ENCODE results near the gene TEX50.
"Not testable (repeated sequence)": the region's sequence is repeated elsewhere in the genome, so short reads cannot be mapped to it uniquely, and the experiment has no call there.

The TEX50 gene, protein sequence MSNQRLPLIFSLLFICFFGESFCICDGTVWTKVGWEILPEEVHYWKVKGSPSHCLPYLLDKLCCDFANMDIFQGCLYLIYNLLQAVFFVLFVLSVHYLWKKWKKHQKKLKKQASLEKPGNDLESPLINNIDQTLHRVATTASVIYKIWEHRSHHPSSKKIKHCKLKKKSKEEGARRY

DNA sequence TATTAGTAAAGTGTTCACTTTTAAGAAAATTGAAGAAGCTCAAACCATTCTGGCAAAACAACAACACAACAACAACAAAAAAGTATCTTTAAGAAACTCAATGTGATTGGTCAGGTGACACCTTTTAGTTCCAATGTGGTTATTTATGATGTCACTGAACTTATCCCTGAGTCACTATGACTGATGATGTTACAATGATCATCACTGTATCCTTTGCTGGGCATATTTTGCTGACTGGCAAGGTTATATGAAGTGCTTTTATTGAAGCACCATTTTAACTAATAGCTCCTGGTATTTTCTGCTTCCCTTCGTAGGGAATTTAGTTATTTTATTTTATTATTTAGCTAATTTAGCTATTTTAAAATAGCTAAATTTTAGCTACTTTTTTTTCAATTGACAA is at the start of gene TEX50:
TEX50 (plus strand) TSS at position 223 of the 400 bp plus-strand sequence. CDS start 184 bp downstream, outside the sequence.
- H3K36me3 ChIP-seq, result no peaks in the 10 kb centered on the region
- no peak within 1 kb of the TSS for H3K4me3 ChIP-seq (ENCODE audit: low read depth, low read length)
- no peak within 1 kb of the TSS for H3K27ac ChIP-seq
- DNase-seq, result no peak
- peaks cover 3% of the 10 kb centered on the region for H3K9me3 ChIP-seq (ENCODE audit: severe bottlenecking)
- H3K27me3 ChIP-seq (ENCODE audit: insufficient read depth, low read depth, severe bottlenecking), result no peaks in the 10 kb centered on the region
- TF ChIP-seq, protein P1, sequence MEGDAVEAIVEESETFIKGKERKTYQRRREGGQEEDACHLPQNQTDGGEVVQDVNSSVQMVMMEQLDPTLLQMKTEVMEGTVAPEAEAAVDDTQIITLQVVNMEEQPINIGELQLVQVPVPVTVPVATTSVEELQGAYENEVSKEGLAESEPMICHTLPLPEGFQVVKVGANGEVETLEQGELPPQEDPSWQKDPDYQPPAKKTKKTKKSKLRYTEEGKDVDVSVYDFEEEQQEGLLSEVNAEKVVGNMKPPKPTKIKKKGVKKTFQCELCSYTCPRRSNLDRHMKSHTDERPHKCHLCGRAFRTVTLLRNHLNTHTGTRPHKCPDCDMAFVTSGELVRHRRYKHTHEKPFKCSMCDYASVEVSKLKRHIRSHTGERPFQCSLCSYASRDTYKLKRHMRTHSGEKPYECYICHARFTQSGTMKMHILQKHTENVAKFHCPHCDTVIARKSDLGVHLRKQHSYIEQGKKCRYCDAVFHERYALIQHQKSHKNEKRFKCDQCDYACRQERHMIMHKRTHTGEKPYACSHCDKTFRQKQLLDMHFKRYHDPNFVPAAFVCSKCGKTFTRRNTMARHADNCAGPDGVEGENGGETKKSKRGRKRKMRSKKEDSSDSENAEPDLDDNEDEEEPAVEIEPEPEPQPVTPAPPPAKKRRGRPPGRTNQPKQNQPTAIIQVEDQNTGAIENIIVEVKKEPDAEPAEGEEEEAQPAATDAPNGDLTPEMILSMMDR (IDR thresholded peaks at IDR 0.05; ENCODE audit: low read depth, low read length), result no peak

DNA sequence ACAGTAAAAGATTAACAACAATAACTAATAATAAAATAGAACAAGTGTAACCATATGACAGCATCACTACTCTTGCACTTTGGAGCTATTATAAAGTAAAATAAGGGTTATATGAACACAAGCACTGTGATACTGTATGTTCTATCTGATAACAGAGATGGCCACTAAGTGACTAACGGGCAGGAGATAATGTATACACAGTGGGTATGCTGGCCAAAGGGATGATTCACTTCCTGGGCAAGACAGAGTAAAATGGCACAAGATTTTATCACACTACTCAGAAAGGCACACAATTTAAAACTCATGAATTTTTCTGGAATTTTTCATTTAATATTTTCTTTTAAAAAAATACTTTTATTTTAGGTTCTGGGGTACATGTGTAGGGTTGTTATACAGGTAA is 44.6 kb upstream of the TEX50 start:
- no peaks in the 10 kb centered on the region for H3K36me3 ChIP-seq
- H3K4me3 ChIP-seq (ENCODE audit: low read depth, low read length), result no peak overlapping the region
- TF ChIP-seq, protein P1 (IDR thresholded peaks at IDR 0.05; ENCODE audit: low read depth, low read length), result no peak
- H3K27ac ChIP-seq, result no peak overlapping the region
- H3K27me3 ChIP-seq (ENCODE audit: insufficient read depth, low read depth, severe bottlenecking), result no peaks in the 10 kb centered on the region
- no peaks in the 10 kb centered on the region for H3K9me3 ChIP-seq (ENCODE audit: severe bottlenecking)
- no peak for DNase-seq

DNA sequence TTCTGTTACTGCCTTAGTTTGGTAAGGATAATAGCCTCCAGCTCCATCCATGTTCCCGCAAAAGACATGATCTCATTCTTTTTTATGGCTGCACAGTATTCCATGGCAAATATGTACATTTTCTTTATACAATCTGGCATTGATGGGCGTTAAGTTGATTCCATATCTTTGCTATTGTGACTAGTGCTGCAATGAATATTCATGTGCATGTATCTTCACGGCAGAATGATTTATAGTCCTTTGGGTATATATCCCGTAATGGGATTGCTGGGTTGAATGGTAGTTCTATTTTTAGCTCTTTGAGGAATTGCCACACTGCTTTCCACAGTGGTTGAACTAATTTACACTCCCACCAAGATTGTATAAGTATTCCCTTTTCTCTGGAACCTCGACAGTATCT is 44.0 kb upstream of the TEX50 start:
- H3K36me3 ChIP-seq; H3K27ac ChIP-seq; DNase-seq; H3K4me3 ChIP-seq (ENCODE audit: low read depth, low read length); H3K27me3 ChIP-seq (ENCODE audit: insufficient read depth, low read depth, severe bottlenecking); H3K9me3 ChIP-seq (ENCODE audit: severe bottlenecking): not testable (repeated sequence)

DNA sequence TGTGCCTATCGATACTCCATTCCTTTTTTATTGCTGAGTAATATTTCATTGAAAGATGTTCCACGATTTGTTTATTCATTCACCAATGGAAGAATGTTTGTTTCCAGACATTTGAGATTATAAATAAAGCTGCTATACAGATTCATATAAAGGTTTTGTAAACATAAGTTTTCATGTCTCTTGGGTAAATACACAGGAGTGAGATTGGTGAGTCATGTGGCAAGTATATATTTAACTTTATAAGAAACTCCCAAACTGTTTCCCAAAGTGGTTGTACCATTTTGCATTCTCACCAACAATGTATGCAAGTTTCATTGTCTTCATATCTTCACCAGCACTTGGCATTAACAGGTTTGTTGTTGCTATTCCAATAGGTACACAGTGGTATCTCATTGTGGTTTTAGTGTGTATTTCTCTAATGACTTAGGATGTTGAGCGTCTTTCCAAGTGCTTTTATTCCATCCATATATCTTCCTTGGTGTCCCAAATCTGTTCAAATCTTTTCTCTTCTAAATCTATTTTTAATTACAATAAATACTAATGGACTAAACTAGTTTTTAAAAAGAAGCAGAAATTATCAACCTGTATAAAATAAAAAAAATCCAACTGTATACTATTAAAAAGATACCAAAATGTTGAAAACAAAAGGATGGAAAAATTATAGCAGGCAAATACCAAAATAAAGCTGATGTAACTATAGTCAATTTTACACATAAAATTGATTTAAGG is 38.9 kb upstream of the TEX50 start:
- no peaks in the 10 kb centered on the region for H3K36me3 ChIP-seq
- no peak overlapping the region for H3K27ac ChIP-seq
- no peaks in the 10 kb centered on the region for H3K27me3 ChIP-seq (ENCODE audit: insufficient read depth, low read depth, severe bottlenecking)
- TF ChIP-seq, protein P1 (IDR thresholded peaks at IDR 0.05; ENCODE audit: low read depth, low read length), result no peak
- H3K4me3 ChIP-seq (ENCODE audit: low read depth, low read length), result no peak overlapping the region
- no peak for DNase-seq
- H3K9me3 ChIP-seq (ENCODE audit: severe bottlenecking), result no peaks in the 10 kb centered on the region

DNA sequence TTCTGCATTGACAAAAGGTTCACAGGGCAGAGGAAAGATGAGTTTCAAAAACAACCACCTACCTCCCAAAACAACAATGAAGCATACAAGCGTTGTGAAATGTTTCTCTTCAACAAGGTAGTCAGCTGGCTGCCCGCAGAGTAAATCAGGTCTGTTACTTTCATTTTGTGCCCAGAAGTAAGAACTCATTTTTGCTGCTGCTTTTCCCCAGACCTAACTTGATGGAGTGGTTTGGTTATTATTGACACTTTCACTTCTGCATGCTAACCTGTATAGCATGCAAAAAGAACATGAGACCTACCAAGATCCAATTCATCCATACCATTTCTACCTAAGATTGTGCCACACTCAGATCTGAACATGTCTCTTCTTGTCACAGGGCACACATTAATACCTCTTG is 33.5 kb upstream of the TEX50 start:
- Histone ChIP-seq H3K27me3 (ENCODE audit: insufficient read depth, low read depth, severe bottlenecking) (no peaks in the 10 kb centered on the region), H3K36me3 (no peaks in the 10 kb centered on the region), H3K9me3 (ENCODE audit: severe bottlenecking) (no peaks in the 10 kb centered on the region), H3K27ac (no peak overlapping the region), H3K4me3 (ENCODE audit: low read depth, low read length) (no peak overlapping the region)
- no peak for DNase-seq
- TF ChIP-seq, protein P1 (IDR thresholded peaks at IDR 0.05; ENCODE audit: low read depth, low read length), result no peak

DNA sequence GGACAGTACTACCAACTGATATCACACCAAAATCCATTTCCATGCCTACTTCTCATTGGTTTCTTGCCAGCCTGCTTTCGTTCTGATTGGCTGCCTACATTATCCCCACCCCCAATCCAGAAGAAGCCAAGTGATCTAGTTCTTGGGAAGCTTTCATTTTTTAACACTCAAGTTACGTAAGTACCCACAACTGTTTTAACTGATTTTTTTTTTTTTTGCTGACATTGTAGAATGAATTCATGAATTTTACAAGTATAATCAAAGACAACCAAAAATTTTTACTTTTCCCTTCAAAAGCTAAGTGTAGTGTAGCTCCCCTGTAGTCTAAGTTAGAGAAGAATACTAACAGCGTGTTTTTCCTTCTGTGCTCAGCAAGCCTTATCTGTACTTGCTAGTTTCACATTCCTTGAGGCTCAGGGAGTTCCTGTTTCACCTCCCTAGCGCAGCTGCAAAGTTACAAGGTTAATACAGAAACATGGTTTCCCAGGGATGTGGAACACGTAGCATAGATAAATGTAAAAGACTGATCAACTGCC is 32.0 kb upstream of the TEX50 start, which contains the start of gene SLC9C2:
SLC9C2 (minus strand) TSS at position 17 of the 536 bp plus-strand sequence. CDS start 1,296 bp downstream, outside the sequence.
- no peak for DNase-seq
- no peak within 1 kb of the TSS for H3K27ac ChIP-seq

More for the DNA sequence above, 32.0 kb upstream of the TEX50 start, which contains the start of gene SLC9C2:
- TF ChIP-seq, protein P1 (IDR thresholded peaks at IDR 0.05; ENCODE audit: low read depth, low read length), result no peak
- Histone ChIP-seq H3K36me3 (no peaks in the 10 kb centered on the region), H3K4me3 (ENCODE audit: low read depth, low read length) (no peak within 1 kb of the TSS), H3K27me3 (ENCODE audit: insufficient read depth, low read depth, severe bottlenecking) (no peaks in the 10 kb centered on the region), H3K9me3 (ENCODE audit: severe bottlenecking) (no peaks in the 10 kb centered on the region)

Measured in WERI-Rb-1 (cell line).